Skin of body (tissue), 2 donors: ENCODE results near the gene SMCP. TPM values are rescaled to one million over a fixed set of nuclear protein-coding genes. Genes with fewer than 3 reads are reported as not detected.

Experiments used
- DNase-seq: peaks from one replicate; lab custom pipeline; 2025; lab: John Stamatoyannopoulos, UW
- total RNA-seq: library from RNA; depleted of rRNA; stranded (reverse); fragments of >200 nt; gene quantifications from one replicate; pipeline ENCODE4 v1.2.3, GENCODE V29; 2014

SMCP gene, protein sequence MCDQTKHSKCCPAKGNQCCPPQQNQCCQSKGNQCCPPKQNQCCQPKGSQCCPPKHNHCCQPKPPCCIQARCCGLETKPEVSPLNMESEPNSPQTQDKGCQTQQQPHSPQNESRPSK
- not detected for total RNA-seq

DNA sequence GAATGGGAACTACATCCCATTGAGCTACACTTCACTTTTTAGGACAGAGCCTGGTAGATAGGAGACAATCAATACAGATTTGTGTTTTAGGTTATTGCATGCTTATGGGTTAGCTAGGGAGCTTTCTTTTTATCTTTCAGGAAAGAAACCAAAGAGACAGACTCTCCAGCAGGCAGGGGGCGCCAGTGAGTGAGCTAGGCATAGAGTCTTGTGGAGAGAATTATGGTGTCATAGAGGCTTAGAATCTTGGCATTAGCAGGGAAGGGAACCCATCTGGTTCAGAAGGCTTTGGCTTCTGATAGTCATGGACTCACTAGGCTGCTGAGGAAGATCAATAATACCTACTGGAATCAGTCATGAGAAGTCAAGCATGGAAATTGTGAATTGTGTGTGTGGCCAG is at the start of gene SMCP:
SMCP (plus strand) TSS at position 281 of the 400 bp plus-strand sequence. CDS start 6,101 bp downstream, outside the sequence.
- DNase-seq = no peak

DNA sequence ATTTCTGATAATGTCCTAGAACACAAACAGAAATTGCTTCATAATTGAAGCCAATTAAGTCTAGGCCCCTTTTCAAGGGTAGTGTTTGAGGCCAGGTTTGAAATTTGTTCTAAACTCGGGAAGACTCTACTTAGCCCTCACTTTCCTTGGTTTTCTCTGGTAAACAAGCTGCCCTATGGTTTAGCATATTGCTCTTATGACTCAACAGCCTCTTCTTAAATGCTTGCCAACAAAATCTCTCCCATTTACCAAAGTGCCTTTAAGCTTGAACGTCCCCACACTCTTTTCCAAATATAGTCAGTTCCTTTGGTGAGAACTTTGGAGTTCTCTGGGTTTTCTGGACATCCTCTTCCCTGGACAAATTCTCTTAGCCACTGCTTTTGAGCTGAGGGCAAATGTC is 41.3 kb upstream of the SMCP start:
- DNase-seq = no peak

DNA sequence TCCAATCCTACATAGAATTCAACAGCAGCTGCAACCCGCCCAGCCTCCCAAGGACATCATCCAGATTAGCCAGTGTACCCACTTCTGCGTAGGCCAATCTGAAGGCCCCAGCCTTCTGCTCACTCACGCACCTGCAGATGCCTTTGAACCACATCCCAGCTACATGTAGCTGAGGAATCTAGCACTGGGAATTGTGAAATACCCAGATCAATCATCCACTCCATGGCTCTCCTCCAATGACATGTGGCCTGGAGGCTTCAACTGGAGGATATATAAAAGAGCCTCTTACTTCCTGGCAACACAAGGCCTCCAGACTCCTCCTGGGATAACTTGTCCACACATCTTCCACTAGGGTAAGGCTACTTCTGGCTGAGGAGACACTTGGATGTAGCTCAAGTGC is 35.6 kb upstream of the SMCP start, which contains the start of gene LCE6A:
LCE6A (plus strand) TSS at position 301 of the 400 bp plus-strand sequence. CDS start 665 bp downstream, outside the sequence.
- no peak for DNase-seq

DNA sequence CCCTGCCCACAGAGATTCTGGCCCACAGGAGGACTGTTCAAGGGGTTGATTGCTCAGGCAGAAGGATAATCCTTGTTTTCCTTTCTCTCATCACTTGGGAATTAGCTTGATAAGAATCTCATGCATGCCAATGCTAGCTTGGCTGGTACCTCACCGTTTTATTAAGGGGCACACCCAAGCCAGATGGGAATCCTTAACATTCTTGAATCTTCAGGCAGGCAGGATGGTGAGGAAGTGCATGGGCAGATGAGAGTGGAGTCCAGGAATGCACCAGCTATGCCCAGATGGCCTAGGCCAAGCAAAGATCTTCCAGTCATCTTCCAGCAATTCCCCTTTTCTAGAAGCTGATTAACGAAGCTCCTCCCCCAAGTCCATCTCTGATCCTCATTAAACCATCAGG is 22.5 kb upstream of the SMCP start:
- DNase-seq = no peak

DNA sequence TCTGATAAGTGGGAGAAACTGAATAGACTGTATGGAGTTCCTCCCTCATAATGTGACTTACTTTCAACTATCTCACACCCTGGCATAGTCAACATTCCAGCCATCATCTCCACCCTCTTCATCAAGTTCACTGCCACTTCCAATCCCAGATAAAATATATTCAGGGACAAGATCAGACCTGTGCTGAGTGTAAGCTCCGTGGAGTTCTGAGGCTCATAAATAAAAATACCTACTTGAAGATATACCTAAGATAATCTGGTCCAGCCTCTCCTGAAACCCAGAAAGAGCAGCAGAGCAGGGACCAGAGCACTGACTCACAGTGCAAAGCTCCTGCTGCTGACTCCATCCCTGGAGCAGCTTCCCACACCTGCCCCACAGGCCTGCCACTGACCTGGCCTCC is 20.1 kb upstream of the SMCP start:
- DNase-seq = no peak

DNA sequence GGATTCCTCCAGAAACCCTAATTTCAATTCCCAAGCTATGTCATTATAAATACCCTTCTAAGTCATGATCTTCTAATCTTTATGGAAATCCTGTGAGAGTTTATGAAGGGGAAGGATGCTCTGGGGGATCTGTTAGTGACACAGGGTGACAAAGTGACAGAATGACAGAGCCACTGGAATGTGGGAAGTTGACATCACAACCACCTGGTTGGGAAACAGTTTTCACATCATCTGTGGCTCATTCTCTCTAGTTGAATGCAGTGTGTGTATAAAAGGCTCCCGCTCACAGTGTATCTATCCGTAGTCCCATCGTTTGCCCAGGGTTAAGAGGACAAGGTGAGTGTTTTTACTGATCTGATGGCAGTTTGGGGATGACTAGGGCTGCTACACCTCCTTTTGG is 18.4 kb upstream of the SMCP start, which contains the start of gene LCE7A:
LCE7A (plus strand) TSS at position 301 of the 400 bp plus-strand sequence. CDS start 702 bp downstream, outside the sequence.
- DNase-seq = no peak

DNA sequence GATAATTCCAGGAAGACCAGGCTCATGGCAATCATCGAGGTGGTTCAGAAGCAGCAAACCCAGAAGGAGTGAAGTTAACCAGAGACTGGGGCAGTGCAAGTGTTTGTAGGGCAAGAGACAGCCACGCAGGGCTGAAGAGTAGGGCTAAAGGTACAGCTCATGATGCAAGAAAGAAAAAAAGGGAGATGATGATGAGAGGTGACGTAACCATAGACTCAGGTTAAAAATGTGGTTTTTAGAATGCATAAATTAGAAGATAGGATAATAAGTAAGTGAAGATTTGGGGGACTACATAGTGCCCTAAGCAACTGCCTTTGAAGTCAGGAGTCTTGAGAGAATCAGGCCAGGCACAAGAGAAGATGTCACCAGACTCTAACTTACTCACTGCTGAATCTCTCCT is 18.0 kb upstream of the SMCP start:
- DNase-seq = no peak

DNA sequence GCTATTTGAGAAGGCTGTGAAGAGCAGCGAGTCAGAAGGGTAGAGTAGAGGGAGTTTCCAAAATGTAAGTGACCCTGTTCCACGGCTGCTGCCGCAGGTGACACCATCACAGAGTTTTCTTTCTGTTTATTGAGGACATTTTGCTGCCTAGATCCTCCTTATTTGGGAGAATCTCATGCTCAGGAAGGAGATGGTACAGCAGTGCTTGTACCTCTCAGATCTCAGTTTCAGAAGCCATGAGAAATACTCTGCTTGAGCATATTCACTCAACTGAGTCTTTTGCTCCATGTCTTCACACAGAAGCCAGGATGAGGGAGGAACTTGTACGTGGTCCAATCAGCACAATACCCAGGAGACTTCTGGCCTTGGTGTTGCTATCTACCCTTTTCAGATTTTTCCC is 16.7 kb upstream of the SMCP start:
- DNase-seq = no peak

DNA sequence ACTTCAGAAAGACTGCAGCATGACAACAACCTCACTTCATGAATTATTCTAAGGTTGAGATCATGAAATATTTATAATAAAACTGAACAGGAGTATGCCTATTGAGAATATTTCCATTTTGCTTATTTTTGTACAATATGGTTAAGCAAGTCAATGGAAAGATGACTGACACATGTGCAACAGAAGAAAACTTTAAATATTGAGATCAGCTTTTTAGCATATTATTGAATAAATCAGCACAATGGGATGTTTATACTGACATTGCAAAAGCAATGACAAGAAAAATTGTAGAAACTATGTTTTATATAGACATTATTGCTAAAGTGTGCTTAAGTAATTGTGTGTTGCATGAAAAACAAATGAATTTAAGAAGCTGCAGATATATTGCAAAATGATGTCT is 13.7 kb upstream of the SMCP start:
- DNase-seq = no peak

DNA sequence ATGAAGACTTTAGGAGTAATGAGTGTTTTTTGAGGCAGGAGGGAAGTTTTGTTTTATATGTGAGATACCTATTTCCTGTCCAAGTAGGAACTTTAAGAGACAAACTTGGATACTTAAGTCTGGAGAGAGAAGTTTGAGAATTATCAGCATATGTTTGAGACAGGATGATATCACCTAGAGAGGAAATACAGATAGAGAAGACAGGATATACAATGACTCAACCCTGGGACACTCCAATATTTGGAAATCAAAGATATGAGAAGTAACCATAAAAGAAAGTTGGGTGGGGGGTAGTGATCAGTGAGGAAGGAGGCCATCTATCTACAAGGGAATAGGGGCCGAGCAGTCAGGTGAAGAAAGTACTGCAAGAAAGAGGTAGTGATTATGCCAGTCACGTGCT is 11.8 kb upstream of the SMCP start:
- DNase-seq = no peak

DNA sequence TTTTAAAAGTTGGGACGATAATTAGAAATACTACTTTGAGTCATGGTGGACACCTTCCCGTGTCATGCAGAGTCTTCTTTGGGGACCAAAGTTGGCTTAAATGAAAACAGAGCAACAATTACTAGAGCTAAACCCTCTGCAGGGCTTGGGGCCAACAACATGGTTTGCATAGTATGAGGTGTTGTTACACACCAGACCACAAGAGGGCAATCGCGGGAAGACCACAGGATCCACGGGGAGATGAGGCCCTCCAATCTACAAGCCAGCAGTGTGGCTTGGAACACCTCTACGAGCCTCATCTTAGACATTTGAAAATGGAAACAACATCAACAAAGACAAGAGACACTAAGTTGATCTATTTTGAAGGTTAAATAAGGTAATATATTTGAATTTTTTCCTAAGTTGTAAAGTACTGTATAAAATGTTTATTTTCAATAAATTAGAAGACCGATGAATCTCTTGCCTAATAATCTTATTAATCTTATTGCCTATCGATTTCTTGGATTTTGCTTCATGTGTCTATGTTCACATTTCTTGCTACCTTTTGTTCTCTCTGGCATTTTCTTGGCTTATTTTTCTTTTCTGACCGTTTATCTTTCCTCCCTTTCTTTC is 8.2 kb upstream of the SMCP start:
- DNase-seq = no peak

DNA sequence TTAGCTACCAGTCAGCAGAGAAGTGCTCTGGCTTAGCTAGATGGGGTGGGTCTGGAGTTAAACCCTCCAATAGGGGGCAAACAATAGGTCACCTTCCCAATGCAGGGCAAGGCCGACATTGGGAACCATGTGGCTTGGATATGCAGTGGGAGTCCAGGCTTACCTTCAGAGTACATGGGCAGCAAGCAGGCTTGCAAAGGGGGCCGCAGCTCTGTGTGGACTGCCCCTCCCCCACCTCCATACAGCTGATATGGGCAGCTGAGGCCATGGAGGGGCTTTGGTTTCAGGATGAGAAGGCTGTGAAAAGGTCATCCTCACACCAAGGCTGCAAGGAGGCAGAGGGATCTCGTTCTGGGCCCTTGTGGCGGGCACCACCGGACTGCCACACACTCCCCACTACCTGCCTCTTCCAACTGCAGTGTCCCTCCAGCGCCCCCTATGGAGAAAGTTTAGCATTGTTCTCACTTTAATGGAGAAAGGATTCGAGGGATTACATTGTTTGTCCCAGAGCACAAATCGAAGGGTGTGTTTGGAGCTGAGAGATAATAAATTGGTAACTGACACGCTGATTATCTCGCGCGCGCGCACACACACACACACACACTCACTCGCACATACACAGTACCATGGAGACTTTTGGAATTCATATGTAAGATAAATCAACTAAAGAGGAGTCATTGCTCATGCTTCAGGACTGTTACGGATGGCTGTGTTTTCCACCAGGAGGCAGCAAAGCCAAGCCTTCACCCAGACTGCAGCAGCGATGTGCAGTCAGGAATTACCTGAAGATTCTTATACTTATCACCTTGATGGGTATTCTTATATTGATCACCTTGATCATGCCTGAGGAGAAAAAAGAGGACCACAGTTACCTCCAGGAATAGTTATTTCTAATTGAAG is 7.0 kb upstream of the SMCP start:
- DNase-seq = no peak

DNA sequence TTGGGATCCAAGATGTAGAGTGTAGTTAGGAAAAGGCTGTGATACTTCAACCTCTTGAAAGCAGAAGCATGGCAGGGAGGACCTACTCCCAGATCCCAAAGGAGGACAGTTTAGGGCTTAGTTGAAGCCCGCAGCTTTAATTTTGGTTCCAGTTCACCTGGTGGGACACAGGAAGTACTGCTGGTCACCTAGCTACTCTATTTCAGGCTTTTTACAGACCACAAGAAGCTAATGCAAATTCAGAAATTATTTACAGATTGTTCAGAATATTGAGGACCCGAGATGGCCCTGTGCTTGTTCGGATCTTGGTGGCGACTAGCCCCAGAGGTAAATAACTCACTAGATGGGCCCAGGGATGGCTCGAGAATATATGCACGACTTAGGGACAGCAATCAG is 6.4 kb upstream of the SMCP start:
- no peak for DNase-seq

DNA sequence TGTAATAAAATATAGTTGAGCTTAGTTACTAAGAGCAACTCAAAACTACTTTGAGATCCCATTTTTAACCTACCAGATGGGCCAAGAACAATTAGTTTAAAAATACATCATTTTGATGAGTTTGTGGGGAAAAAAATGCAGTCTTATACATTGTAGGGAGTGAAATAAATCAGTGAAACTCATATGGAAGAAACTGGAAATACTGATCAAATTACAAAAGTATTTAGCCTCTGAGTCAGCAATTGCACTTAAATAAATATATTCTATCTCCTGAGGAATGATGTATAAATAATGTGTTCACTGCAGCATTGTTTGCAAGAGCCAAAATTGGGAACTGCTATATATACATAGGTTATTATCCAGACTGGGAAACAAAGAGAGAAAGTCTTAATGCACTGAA is 4.6 kb upstream of the SMCP start:
- DNase-seq = no peak

DNA sequence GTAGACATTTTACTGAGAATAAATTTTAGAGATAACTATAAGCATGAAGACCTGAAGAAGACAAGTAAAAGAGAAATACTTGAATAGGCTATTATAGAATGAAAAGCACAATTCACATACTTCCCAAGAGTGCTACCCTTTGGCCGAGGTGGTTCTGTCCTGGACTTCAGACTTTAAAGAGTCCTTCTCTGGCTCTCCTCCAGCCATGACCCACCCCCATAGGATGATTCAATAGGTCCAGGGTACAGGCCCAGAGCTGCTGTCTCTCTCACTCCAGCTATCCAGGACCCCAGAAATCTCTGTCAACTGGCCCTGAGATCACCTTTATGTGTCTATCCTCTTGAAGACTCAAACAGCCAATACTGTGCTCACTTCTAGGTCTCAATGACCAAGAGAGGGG is 1.3 kb upstream of the SMCP start:
- DNase-seq = no peak

DNA sequence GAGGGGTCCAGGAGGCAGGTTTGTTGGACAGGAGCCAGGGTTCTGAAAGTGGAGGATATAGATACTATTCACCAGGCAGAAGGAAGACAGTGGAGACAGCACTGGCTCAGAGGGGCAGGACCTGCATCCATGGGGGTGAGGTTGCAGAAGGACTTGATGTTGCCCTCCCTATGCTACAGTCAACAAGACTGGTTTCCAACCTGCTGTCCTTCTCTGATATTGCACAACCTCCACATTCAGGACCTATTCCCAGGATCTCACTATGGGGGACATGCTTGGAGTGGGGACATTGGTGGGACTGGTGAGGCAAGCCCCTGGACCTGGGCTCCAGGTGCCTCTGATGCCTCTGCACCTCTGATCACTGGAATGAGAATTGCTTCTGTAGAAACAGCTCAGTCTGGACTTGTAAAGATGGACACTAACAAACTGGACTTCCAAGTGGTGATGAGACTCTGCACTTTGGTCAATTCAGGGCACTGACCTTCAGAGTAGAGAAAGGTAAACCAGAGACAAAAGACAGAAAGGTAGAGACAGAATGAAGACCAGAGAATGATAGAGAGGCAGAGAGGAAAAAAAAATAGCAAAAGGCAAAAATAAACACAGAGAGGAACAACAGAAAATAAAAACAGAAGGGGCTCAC is 1.6 kb downstream of the SMCP start:
- DNase-seq = no peak

DNA sequence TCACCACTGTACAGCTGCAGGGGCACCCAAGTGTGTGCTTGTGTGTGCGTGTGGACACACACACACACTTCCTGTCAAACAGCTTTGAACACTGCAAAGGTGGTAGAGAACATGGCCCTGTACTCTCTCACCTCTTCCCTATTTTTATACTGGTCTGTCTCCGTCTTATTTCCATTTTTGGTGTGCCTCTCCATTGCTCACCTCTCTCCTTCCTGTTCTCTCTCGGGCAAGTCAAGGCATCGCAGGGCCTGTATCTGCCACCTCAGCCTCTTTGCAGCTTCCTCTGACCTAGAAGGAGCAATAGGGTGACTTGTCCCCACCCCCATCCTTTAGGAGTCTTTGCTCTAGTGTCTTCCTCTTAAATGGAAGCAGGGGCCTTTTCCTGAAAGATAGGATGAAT is 2.2 kb downstream of the SMCP start:
- no peak for DNase-seq

DNA sequence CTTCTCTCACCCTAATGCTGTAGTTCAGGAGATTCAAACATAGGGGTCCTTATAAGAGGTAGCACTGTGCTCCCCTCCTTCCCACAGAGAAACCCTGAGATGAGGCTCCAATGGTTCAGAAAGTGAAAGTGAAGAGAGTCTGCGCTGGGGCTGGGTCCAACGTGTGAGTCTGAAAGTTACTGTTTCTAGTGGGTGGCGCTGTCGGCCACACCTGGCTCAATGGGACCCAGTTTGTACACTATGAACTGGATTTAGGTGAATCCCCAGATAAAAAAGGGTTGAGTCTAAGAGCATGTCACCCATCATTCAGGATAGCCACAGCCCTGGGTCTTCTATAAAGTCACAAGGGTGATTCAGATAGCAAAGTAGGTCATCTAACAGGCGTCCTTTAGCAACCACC is 2.8 kb downstream of the SMCP start:
- no peak for DNase-seq

DNA sequence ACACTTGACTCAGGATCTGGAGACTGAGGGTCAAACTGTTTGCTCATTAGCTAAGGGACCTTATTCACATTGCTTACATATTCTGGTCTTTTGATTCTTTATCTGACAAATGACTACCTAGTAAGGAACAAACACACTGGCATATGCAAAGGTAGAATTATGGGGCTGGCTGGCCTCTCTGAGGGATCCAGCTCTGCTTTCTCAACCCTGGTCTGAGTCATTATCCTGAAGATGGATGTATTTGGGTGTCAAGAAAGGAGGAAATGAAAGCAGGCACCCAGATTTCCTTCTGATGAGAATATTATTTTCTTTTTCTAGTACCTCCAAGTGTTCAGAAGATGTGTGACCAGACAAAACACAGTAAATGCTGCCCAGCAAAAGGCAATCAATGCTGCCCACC is 6.0 kb downstream of the SMCP start:
- no peak for DNase-seq

DNA sequence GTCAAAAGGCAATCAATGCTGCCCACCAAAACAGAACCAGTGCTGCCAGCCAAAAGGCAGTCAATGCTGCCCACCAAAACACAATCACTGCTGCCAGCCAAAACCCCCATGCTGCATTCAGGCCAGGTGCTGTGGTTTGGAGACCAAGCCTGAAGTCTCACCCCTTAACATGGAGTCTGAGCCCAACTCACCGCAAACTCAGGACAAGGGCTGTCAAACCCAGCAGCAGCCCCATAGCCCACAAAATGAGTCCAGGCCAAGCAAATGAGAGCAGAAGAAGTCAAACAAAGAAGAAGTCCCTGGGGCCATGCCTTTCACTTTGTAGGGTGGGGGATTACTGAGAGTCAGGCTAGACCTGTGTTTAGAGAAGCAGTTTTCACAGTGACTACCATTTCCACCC is 6.4 kb downstream of the SMCP start:
- no peak for DNase-seq

DNA sequence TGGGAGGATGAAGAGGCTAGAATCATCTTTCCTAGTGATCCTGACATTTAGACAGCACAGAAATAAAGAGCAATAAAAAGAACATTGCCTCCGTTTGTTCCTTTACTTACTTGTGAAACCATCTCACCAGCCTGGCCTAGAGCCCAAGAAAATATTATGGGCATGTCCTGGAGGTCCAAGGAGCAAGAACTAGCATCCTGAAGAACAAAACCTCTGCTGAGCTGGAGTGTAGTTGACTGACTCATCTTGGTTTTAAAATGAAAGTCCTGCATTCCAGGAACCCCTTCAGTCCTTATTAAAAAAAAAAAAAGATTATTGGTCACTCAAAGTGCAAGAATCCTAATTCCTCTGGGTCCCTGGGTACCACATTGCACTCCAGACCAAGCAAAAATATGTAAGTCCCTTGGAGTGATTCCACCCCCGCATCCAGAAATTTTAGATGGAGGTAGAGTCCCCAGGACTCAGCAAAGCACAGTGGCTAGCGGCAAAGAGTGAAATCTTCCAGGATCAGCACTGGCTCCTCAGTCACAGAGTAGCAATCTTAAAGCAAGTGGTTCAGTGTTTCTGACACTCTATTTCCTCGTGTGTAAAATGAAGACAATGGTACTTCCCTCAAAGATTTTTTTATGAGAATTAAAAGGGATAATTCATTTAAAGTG is 7.0 kb downstream of the SMCP start:
- no peak for DNase-seq

DNA sequence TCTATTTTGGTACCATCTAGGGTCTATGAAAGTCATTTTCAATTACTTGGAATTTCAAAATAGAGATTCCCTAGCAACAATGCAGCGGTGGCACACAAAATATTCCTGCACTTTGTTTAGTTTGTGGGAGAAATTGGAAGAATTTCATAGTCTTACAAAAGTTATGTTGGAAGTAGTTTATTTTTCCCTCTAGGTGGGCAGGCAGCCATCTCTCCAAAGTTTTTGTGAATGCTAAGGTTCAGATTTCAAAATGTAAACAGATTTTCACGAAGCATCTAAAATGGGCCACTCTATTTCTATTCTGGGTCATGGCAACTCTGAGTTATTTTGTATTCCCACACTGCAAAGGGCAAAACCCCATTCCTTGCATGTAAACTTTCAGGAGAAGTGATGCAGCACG is 8.0 kb downstream of the SMCP start:
- DNase-seq = no peak
